Liver (tissue), 9 donors: ENCODE results near the gene ATP13A1. TPM values are rescaled to one million over a fixed set of nuclear protein-coding genes. Genes with fewer than 3 reads are reported as not detected.

Source experiments
- DNase-seq: peaks from one replicate; pipeline ENCODE4 v3.0.0-alpha.2; 2017; ENCODE audit warnings: low spot score
- H3K27ac ChIP-seq, 2 donors: one replicate each; pipeline ENCODE4 v1.7.0; 2013; ENCODE audit warnings: inconsistent platforms in 2 of 2, low read length in 2 of 2, control low read depth in 1 of 2, low read depth in 1 of 2, mild to moderate bottlenecking in 1 of 2
- H3K27me3 ChIP-seq, 4 donors: one replicate each; pipeline versions ENCODE4 v1.6.1 to v1.7.0; 2013; ENCODE audit warnings: low read length in 3 of 4, inconsistent platforms in 1 of 4, mild to moderate bottlenecking in 1 of 4, moderate library complexity in 1 of 4; ENCODE audit not compliant: control insufficient read depth in 4 of 4, insufficient read depth in 4 of 4
- H3K36me3 ChIP-seq, 4 donors: one replicate each; pipeline versions ENCODE4 v1.6.1 to v1.7.0; 2013; ENCODE audit warnings: low read length in 3 of 4, mild to moderate bottlenecking in 3 of 4, low read depth in 1 of 4, moderate library complexity in 1 of 4; ENCODE audit not compliant: control insufficient read depth in 4 of 4, insufficient read depth in 3 of 4
- H3K4me1 ChIP-seq, 4 donors: one replicate each; pipeline versions ENCODE4 v1.6.1 to v1.7.0; 2013; ENCODE audit warnings: low read length in 3 of 4, mild to moderate bottlenecking in 3 of 4, moderate library complexity in 1 of 4; ENCODE audit not compliant: control insufficient read depth in 4 of 4, insufficient read depth in 4 of 4
- H3K4me3 ChIP-seq, 3 donors: one replicate each; pipeline versions ENCODE4 v1.6.1 to v1.7.0; 2013; ENCODE audit warnings: low read length in 3 of 3, control low read depth in 1 of 3, low read depth in 1 of 3, mild to moderate bottlenecking in 1 of 3
- H3K9ac ChIP-seq, 2 donors: one replicate each; pipeline ENCODE4 v1.7.0; 2013; ENCODE audit warnings: low read length in 2 of 2, mild to moderate bottlenecking in 2 of 2, moderate library complexity in 2 of 2, control low read depth in 1 of 2, low read depth in 1 of 2
- H3K9me3 ChIP-seq, 4 donors: one replicate each; pipeline versions ENCODE4 v1.6.1 to v1.7.0; 2013; ENCODE audit warnings: low read length in 3 of 4; ENCODE audit not compliant: control insufficient read depth in 4 of 4
- EGR1 ChIP-seq, 2 donors: IDR thresholded peaks; 2 replicates each; pipeline ENCODE4 v1.6.1; 2016 to 2018; ENCODE audit warnings: antibody characterized with exemption in 2 of 2, low read depth in 2 of 2
- FOXA2 ChIP-seq: IDR thresholded peaks from 2 replicates; pipeline ENCODE4 v1.6.1; 2016; ENCODE audit warnings: antibody characterized with exemption
- GABPA ChIP-seq, 2 donors: IDR thresholded peaks in 1 of 2; conservative IDR thresholded peaks in 1 of 2; 2 replicates each; pipeline ENCODE4 v1.6.1; 2016; ENCODE audit warnings: antibody characterized with exemption in 2 of 2, mild to moderate bottlenecking in 1 of 2, moderate library complexity in 1 of 2
- HNF4A ChIP-seq, 2 donors: conservative IDR thresholded peaks; 2 replicates each; pipeline ENCODE4 v1.6.1; 2016; ENCODE audit warnings: antibody characterized with exemption in 2 of 2, mild to moderate bottlenecking in 2 of 2
- JUND ChIP-seq, 2 donors: IDR thresholded peaks; 2 replicates each; pipeline ENCODE4 v1.6.1; 2016; ENCODE audit warnings: antibody characterized with exemption in 2 of 2
- NR2F2 ChIP-seq: IDR thresholded peaks from 2 replicates; pipeline ENCODE4 v1.6.1; 2016; ENCODE audit warnings: antibody characterized with exemption
- RAD21 ChIP-seq, 2 donors: IDR thresholded peaks; 2 replicates each; pipeline ENCODE4 v1.6.1; 2016; ENCODE audit warnings: antibody characterized with exemption in 2 of 2, mild to moderate bottlenecking in 2 of 2
- RXRA ChIP-seq, 2 donors: IDR thresholded peaks; 2 replicates each; pipeline ENCODE4 v1.6.1; 2017 to 2018; ENCODE audit warnings: antibody characterized with exemption in 2 of 2, mild to moderate bottlenecking in 1 of 2
- SP1 ChIP-seq: IDR thresholded peaks from 2 replicates; pipeline ENCODE4 v1.6.1; 2018; ENCODE audit warnings: antibody characterized with exemption, mild to moderate bottlenecking
- TAF1 ChIP-seq: conservative IDR thresholded peaks from 2 replicates; pipeline ENCODE4 v1.6.1; 2016; ENCODE audit warnings: antibody characterized with exemption, mild to moderate bottlenecking
- YY1 ChIP-seq: IDR thresholded peaks from 2 replicates; pipeline ENCODE4 v1.6.1; 2016; ENCODE audit warnings: antibody characterized with exemption, mild to moderate bottlenecking
- WGBS: extraction: QIAGEN DNeasy Blood & Tissue Kit; methylation state at CpG from one replicate; pipeline ENCODE4 v1.1.7; 2013; 5-methylcytosine and 5-hydroxymethylcytosine counted together
- polyA plus RNA-seq, 2 donors: library from polyadenylated mRNA; stranded (reverse) in 1 of 2; unstranded in 1 of 2; fragments of 200-250 nt in 1 of 2; fragments of >200 nt in 1 of 2; fragmentation: Nextera tagmentation in 1 of 2; extraction: Ambion mirVana in 1 of 2; gene quantifications; one replicate each; pipeline versions ENCODE4 v1.2.1 to v1.2.3, GENCODE V29; 2013 to 2015
- total RNA-seq, 2 donors: library from RNA; depleted of rRNA; stranded (reverse); fragments of >200 nt; gene quantifications; one replicate each; pipeline ENCODE4 v1.2.3, GENCODE V29; 2014
- TF ChIP-seq, protein P1 (sequence below): fragments of 150-350 bp; IDR thresholded peaks from 2 replicates; pipeline ENCODE4 v1.5.1; 2017; ENCODE audit warnings: improper control_type of control experiment, low read depth, low read length; ENCODE audit not compliant: missing input control
- TF ChIP-seq, protein P2 (sequence below): IDR thresholded peaks from 2 replicates; pipeline ENCODE4 v1.6.1; 2016; ENCODE audit warnings: antibody characterized with exemption
- TF ChIP-seq, protein P3 (sequence below): IDR thresholded peaks from 2 replicates; pipeline ENCODE4 v1.6.1; 2016; ENCODE audit warnings: antibody characterized with exemption
- TF ChIP-seq, protein P4 (sequence below): IDR thresholded peaks from 2 replicates; pipeline ENCODE4 v1.6.1; 2016; ENCODE audit warnings: antibody characterized with exemption, mild to moderate bottlenecking
- donor health status: healthy.
- donor health status: healthy.
- donor health status: healthy.
- donor health status: healthy.
- donor health status: healthy.

The ATP13A1 gene
- total RNA-seq (10 to 100 TPM; 18.8 to 36.5 TPM), polyA plus RNA-seq (10 to 100 TPM; 15.1 to 22.1 TPM)

DNA sequence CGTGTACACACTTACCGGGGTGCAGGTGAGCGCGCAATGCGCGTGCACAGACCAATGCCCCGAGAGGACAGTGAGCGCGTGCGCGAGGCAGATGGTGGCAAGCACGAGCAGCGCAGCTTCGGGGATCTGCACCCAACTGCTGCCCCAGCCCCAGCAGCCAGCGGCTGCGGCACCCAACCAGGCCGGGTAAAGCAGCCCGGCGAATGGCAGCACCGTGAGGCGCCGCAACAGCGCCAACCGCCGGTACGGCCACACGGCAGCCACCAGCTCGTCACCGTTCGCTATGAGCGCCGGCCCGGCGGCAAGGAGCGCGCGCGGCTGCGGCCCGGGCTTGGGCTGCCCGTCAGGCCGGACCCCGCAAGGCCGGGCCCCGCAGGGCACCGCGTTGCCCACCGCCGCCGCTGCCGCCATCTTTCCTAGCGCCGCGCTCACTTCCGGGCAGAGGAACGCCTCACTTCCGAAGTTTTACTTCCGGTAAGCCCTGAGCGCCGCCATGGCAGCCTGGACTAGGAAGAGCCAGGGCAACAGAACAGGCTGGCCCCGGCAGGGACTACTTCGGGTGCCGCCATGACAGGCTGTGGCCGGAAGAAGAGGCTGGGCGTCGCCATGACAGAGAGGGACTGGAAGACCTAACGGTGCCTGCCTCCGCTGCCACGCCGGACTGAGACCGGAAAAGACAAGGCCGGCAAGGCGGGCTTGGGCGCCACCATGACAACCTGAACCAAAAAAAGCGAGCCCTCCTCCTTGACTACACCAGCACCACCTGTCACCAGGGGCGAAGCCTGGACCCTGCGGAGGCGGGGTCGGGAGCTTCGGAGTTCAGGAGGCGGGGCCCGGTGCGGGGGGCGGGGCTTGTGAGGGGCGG is at the start of gene ATP13A1:
ATP13A1 (minus strand) TSS at position 421 of the 865 bp plus-strand sequence; CDS start at position 411, 10 bp downstream.
- Histone ChIP-seq H3K9me3 (no peaks in the 10 kb centered on the region), H3K4me1 (peaks cover 4 to 25% (median 22%) of the 10 kb centered on the region in 4 donors), H3K27me3 (no peaks in the 10 kb centered on the region), H3K9ac (peak within 1 kb of the TSS; percentile 62 to 99), H3K36me3 (peaks cover 2 to 11% (median 5%) of the 10 kb centered on the region in 4 donors), H3K4me3 (peak within 1 kb of the TSS; percentile 97 to 99 (median 99)), H3K27ac (peak within 1 kb of the TSS; percentile 98)
- peak; percentile 95 for DNase-seq
- under 1% methylated on average over 85 of the region's 85 CpGs for WGBS
- TF ChIP-seq SP1, result peak; percentile 71
- peak; percentile 69 for TF ChIP-seq NR2F2
- TF ChIP-seq, protein P1, sequence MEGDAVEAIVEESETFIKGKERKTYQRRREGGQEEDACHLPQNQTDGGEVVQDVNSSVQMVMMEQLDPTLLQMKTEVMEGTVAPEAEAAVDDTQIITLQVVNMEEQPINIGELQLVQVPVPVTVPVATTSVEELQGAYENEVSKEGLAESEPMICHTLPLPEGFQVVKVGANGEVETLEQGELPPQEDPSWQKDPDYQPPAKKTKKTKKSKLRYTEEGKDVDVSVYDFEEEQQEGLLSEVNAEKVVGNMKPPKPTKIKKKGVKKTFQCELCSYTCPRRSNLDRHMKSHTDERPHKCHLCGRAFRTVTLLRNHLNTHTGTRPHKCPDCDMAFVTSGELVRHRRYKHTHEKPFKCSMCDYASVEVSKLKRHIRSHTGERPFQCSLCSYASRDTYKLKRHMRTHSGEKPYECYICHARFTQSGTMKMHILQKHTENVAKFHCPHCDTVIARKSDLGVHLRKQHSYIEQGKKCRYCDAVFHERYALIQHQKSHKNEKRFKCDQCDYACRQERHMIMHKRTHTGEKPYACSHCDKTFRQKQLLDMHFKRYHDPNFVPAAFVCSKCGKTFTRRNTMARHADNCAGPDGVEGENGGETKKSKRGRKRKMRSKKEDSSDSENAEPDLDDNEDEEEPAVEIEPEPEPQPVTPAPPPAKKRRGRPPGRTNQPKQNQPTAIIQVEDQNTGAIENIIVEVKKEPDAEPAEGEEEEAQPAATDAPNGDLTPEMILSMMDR, result no peak
- TF ChIP-seq TAF1, result no peak
- TF ChIP-seq, protein P2, sequence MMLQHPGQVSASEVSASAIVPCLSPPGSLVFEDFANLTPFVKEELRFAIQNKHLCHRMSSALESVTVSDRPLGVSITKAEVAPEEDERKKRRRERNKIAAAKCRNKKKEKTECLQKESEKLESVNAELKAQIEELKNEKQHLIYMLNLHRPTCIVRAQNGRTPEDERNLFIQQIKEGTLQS, result no peak
- TF ChIP-seq YY1, result peak; percentile 99
- peak; percentile 78 to 93 for TF ChIP-seq GABPA (IDR thresholded peaks at IDR 0.05 in 1 of 2, conservative IDR thresholded peaks at IDR 0.05 in 1 of 2)
- TF ChIP-seq RXRA (IDR thresholded peaks at IDR 0.05), result peak in 1 of 2 donors; percentile 76
- peak in 1 of 2 donors; percentile 52 for TF ChIP-seq RAD21 (IDR thresholded peaks at IDR 0.05)
- TF ChIP-seq JUND (IDR thresholded peaks at IDR 0.05), result no peak
- TF ChIP-seq, protein P3, sequence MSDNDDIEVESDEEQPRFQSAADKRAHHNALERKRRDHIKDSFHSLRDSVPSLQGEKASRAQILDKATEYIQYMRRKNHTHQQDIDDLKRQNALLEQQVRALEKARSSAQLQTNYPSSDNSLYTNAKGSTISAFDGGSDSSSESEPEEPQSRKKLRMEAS, result no peak
- peak; percentile 8 to 40 for TF ChIP-seq HNF4A (conservative IDR thresholded peaks at IDR 0.05)
- TF ChIP-seq, protein P4, sequence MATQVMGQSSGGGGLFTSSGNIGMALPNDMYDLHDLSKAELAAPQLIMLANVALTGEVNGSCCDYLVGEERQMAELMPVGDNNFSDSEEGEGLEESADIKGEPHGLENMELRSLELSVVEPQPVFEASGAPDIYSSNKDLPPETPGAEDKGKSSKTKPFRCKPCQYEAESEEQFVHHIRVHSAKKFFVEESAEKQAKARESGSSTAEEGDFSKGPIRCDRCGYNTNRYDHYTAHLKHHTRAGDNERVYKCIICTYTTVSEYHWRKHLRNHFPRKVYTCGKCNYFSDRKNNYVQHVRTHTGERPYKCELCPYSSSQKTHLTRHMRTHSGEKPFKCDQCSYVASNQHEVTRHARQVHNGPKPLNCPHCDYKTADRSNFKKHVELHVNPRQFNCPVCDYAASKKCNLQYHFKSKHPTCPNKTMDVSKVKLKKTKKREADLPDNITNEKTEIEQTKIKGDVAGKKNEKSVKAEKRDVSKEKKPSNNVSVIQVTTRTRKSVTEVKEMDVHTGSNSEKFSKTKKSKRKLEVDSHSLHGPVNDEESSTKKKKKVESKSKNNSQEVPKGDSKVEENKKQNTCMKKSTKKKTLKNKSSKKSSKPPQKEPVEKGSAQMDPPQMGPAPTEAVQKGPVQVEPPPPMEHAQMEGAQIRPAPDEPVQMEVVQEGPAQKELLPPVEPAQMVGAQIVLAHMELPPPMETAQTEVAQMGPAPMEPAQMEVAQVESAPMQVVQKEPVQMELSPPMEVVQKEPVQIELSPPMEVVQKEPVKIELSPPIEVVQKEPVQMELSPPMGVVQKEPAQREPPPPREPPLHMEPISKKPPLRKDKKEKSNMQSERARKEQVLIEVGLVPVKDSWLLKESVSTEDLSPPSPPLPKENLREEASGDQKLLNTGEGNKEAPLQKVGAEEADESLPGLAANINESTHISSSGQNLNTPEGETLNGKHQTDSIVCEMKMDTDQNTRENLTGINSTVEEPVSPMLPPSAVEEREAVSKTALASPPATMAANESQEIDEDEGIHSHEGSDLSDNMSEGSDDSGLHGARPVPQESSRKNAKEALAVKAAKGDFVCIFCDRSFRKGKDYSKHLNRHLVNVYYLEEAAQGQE, result peak; percentile 43
- TF ChIP-seq EGR1 (IDR thresholded peaks at IDR 0.05; ENCODE audit: low read depth in 2 of 2), result peak; percentile 95 to 98
- TF ChIP-seq FOXA2, result no peak
